ENCODE results near the gene KLHL15. TPM values are rescaled to one million over a fixed set of nuclear protein-coding genes. Genes with fewer than 3 reads are reported as not detected.

Gene KLHL15
- total RNA-seq, 5 donors from 2014 or later (not counting 1 experiment from before 2014, with no cell fraction given): 7.1 to 21.1 (median 8.0) TPM

DNA sequence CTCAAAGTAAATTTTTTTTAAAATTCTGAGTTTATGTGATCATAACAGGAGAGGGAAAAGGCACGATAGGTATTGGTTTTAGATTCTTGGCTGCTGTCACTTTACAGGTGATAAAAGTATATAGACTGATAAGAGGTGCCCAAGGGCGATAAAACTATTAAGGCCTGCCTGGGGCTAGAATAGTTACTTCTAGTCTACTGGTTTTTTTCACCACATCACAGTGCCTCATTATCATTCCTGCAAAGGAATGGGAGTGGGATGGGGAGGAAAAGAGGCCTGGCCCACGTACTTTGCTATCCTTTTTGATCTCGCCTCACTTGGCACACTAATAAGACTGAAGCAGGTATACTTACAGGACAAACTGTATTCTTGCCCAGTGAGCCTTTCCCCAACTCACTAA lies 72.6 kb downstream of the KLHL15 start:
- ChIA-PET POLR2A (interaction anchor here in 1 of 2 donors (0.5 kb wide), 1 partner anchor 30 kb away, joined by 5 read pairs; no protein-coding TSS in a partner anchor), CTCF (interaction anchor here (0.5 to 1.0 kb wide), 2 partner anchors 25 to 100 kb away, joined by 4 to 7 read pairs; no protein-coding TSS in a partner anchor)

DNA sequence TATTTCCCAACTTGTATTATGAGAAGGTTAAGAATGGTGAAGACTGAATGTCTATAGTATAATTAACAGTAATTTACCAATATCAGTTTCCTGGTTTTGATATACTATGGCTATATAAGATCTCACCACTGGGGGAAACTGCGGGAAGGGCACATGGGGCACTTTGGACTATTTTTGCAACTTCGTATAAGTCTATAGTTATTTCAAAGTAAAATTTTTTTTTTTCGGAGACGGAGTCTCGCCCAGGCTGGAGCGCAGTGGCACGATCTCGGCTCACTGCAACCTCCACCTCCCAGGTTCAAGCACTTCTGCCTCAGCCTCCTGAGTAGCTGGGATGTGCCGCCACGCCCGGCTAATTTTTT lies 73.1 kb downstream of the KLHL15 start:
- Histone ChIP-seq H3K27me3 (replicated peaks in 1 of 2; ENCODE audit: control insufficient read depth in 2 of 2, extremely low read depth in 1 of 2, insufficient read depth in 2 of 2, low read length in 1 of 2) (no peaks in the 10 kb centered on the region), H3K9me3 (no peaks in the 10 kb centered on the region), H3K4me3 (ENCODE audit: control insufficient read depth in 1 of 2, extremely low read depth in 1 of 2, low read length in 1 of 2) (peak overlapping the region in 1 of 2 donors; percentile 44), H3K4me1 (ENCODE audit: control insufficient read depth in 1 of 2, extremely low read depth in 1 of 2, insufficient read depth in 2 of 2, low read length in 2 of 2) (peaks cover 7 to 9% of the 10 kb centered on the region in 2 experiments), H3K27ac (ENCODE audit: low read length) (peak overlapping the region; percentile 82), H3K36me3 (ENCODE audit: control insufficient read depth in 2 of 2, extremely low read depth in 1 of 2, insufficient read depth in 1 of 2, low read length in 1 of 2) (no peaks in the 10 kb centered on the region)
- CTCF ChIA-PET: interaction anchor here in 1 of 2 donors (0.6 kb wide), 1 partner anchor 339 kb away, joined by 3 read pairs; no protein-coding TSS in a partner anchor
- no peaks in the 10 kb centered on the region for H3K9me3 Mint-ChIP-seq
- ATAC-seq (replicated peaks in 1 of 4): peak in 1 of 4 experiments; percentile 41
- WGBS (ENCODE audit: insufficient coverage): no CpG with 5 or more reads among the region's 11 CpGs
- peak overlapping the region; percentile 67 to 87 (median 77) for H3K4me3 Mint-ChIP-seq
- POLR2A ChIA-PET: interaction anchor here in 1 of 2 donors (0.6 kb wide), 1 partner anchor 76 kb away, joined by 3 read pairs; no protein-coding TSS in a partner anchor
- peak overlapping the region; percentile 85 to 96 for H3K27ac Mint-ChIP-seq
- H3K27me3 Mint-ChIP-seq: no peaks in the 10 kb centered on the region
- H3K4me1 Mint-ChIP-seq: peaks cover 31 to 44% (median 39%) of the 10 kb centered on the region in 3 donors
- DNase-seq: peak in 4 of 35 experiments; percentile 1 to 34 (median 4)
- H3K36me3 Mint-ChIP-seq: no peaks in the 10 kb centered on the region

More for the DNA sequence above, 72.6 kb downstream of the KLHL15 start:
- H3K9me3 Mint-ChIP-seq: no peaks in the 10 kb centered on the region
- Histone ChIP-seq H3K27me3 (replicated peaks in 1 of 2; ENCODE audit: control insufficient read depth in 2 of 2, extremely low read depth in 1 of 2, insufficient read depth in 2 of 2, low read length in 1 of 2) (no peaks in the 10 kb centered on the region), H3K4me3 (ENCODE audit: control insufficient read depth in 1 of 2, extremely low read depth in 1 of 2, low read length in 1 of 2) (no peak overlapping the region), H3K9me3 (no peaks in the 10 kb centered on the region), H3K27ac (ENCODE audit: low read length) (peak overlapping the region; percentile 82), H3K4me1 (ENCODE audit: control insufficient read depth in 1 of 2, extremely low read depth in 1 of 2, insufficient read depth in 2 of 2, low read length in 2 of 2) (peaks cover 7 to 9% of the 10 kb centered on the region in 2 experiments), H3K36me3 (ENCODE audit: control insufficient read depth in 2 of 2, extremely low read depth in 1 of 2, insufficient read depth in 1 of 2, low read length in 1 of 2) (no peaks in the 10 kb centered on the region)
- H3K27ac Mint-ChIP-seq: peak overlapping the region; percentile 85 to 96
- no CpG with 5 or more reads among the region's 4 CpGs for WGBS (ENCODE audit: insufficient coverage)
- DNase-seq (no peak), ATAC-seq (replicated peaks in 1 of 4) (no peak)
- no peaks in the 10 kb centered on the region for H3K27me3 Mint-ChIP-seq
- H3K4me3 Mint-ChIP-seq: no peak overlapping the region
- no peaks in the 10 kb centered on the region for H3K36me3 Mint-ChIP-seq
- peaks cover 33 to 47% (median 41%) of the 10 kb centered on the region in 3 donors for H3K4me1 Mint-ChIP-seq

DNA sequence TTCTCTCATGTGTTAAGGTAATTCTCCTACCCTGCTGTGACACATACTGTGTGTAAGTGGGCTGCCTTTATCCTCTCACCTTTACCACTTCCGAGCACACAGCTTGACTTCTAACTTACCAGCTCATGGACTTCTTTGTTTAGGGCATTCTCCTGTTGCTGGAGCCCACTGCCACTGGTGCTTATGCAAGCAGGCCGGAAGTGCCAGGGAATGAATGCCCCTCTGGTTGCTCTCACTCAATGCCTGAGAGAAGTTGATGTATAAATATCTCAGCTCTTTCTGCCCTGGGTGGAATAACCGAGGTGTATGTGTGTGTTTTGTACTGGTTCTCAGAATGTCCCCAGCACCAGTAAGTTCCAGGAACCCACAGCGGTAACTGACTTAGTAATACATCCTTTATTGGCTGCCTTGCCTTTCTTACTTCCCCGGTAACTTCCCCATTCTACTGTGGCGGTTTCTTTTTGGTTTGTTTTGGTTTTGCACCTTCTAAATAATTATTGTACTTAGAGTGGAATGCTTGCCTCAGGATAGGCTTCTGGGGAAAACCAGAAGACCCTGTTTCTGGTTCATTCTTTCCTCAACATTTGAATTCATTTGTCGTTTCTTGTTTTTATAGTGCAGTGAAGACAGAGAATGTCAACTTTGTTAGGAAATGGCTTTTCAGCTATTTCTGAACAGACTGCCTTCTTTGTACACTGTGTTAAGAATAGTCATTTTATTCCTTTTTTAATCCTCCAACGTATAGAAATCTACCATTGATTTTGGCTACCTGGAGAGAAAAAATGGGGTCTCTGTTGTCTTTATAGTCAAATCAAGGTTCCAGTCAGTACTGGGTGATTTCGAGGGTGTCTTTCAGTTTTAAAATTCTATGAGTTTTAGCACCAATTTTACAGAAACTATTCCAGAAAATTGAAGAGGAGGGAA lies 73.7 kb downstream of the KLHL15 start:
- POLR2A ChIA-PET: interaction anchor here in 1 of 2 donors (0.6 kb wide), 1 partner anchor 77 kb away, joined by 3 read pairs; no protein-coding TSS in a partner anchor

DNA sequence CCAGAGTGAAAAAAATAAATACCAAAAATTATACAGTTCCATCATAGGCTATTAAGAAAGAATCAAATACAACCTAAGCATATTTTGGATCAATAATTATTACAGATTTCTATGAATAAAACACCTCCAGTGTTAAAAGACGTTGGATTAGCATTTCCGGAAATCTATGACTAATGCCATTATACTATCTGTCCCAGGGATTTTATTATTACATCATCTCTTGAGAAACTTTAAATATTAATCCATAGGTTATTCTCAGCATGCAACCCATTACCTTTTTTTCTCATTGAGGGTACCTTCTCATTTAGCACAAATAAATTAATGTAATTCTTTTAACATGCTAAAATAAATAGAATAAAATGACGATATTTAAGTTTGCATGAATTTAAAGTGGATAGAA lies 74.6 kb downstream of the KLHL15 start:
- Mint-ChIP-seq H3K4me3 (peak overlapping the region; percentile 67 to 87 (median 77)), H3K4me1 (peaks cover 29 to 44% (median 34%) of the 10 kb centered on the region in 3 donors), H3K27ac (peak overlapping the region; percentile 43 to 85), H3K36me3 (peaks cover 3% of the 10 kb centered on the region), H3K9me3 (no peaks in the 10 kb centered on the region), H3K27me3 (no peaks in the 10 kb centered on the region)
- Histone ChIP-seq H3K36me3 (ENCODE audit: control insufficient read depth in 2 of 2, extremely low read depth in 1 of 2, insufficient read depth in 1 of 2, low read length in 1 of 2) (no peaks in the 10 kb centered on the region), H3K4me1 (ENCODE audit: control insufficient read depth in 1 of 2, extremely low read depth in 1 of 2, insufficient read depth in 2 of 2, low read length in 2 of 2) (peaks cover 7 to 9% of the 10 kb centered on the region in 2 experiments), H3K27me3 (replicated peaks in 1 of 2; ENCODE audit: control insufficient read depth in 2 of 2, extremely low read depth in 1 of 2, insufficient read depth in 2 of 2, low read length in 1 of 2) (no peaks in the 10 kb centered on the region), H3K27ac (ENCODE audit: low read length) (peak overlapping the region; percentile 82), H3K9me3 (no peaks in the 10 kb centered on the region), H3K4me3 (ENCODE audit: control insufficient read depth in 1 of 2, extremely low read depth in 1 of 2, low read length in 1 of 2) (peak overlapping the region; percentile 29 to 44)
- no peak for DNase-seq
- no peak for ATAC-seq (replicated peaks in 1 of 4)
- no CpG with 5 or more reads among the region's 3 CpGs for WGBS (ENCODE audit: insufficient coverage)
- POLR2A ChIA-PET: no interaction called here
- CTCF ChIA-PET: interaction anchor here in 1 of 2 donors (1.2 kb wide), 1 partner anchor 102 kb away, joined by 9 read pairs; no protein-coding TSS in a partner anchor

More for the DNA sequence above, 73.7 kb downstream of the KLHL15 start:
- Mint-ChIP-seq H3K4me1 (peaks cover 29 to 44% (median 35%) of the 10 kb centered on the region in 3 donors), H3K27me3 (no peaks in the 10 kb centered on the region), H3K27ac (peak overlapping the region; percentile 85 to 96), H3K4me3 (peak overlapping the region; percentile 67 to 87 (median 77)), H3K9me3 (no peaks in the 10 kb centered on the region), H3K36me3 (peaks cover 2% of the 10 kb centered on the region)
- DNase-seq: peak in 34 of 35 experiments; percentile 2 to 58 (median 19)
- CTCF ChIA-PET: interaction anchor here (0.5 to 1.2 kb wide), 3 partner anchors 101 to 340 kb away, joined by 3 to 9 read pairs (median 5); no protein-coding TSS in a partner anchor
- peak overlapping the region; percentile 82 for H3K27ac ChIP-seq (ENCODE audit: low read length)
- H3K9me3 ChIP-seq: no peaks in the 10 kb centered on the region
- H3K27me3 ChIP-seq (replicated peaks in 1 of 2; ENCODE audit: control insufficient read depth in 2 of 2, extremely low read depth in 1 of 2, insufficient read depth in 2 of 2, low read length in 1 of 2): no peaks in the 10 kb centered on the region
- no CpG with 5 or more reads among the region's 9 CpGs for WGBS (ENCODE audit: insufficient coverage)
- peak; percentile 89 to 94 (median 92) for ATAC-seq (replicated peaks in 1 of 4)
- peaks cover 7 to 9% of the 10 kb centered on the region in 2 experiments for H3K4me1 ChIP-seq (ENCODE audit: control insufficient read depth in 1 of 2, extremely low read depth in 1 of 2, insufficient read depth in 2 of 2, low read length in 2 of 2)
- no peaks in the 10 kb centered on the region for H3K36me3 ChIP-seq (ENCODE audit: control insufficient read depth in 2 of 2, extremely low read depth in 1 of 2, insufficient read depth in 1 of 2, low read length in 1 of 2)
- H3K4me3 ChIP-seq (ENCODE audit: control insufficient read depth in 1 of 2, extremely low read depth in 1 of 2, low read length in 1 of 2): peak overlapping the region; percentile 29 to 44

DNA sequence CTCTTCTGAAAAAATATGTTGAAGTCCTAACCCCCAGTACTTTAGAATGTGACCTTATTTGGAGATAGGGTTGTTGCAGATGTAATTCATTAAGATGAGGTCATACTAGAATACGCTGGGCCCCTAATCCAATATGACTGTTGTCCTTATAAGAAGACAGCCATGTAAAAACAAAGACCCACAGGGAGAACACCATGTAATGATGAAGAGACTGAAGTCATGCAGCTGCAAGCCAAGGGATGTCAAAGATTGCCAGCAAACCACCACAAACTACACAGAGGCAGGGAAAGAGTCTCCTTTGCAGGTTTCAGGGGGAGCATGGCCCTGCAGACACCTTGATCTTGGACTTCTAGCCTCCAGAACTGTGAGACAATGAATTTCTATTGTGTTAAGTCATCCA lies 81.8 kb downstream of the KLHL15 start:
- no peaks in the 10 kb centered on the region for H3K9me3 ChIP-seq
- ATAC-seq (replicated peaks in 1 of 4): no peak
- H3K27ac ChIP-seq (ENCODE audit: low read length): no peak overlapping the region
- Mint-ChIP-seq H3K27ac (no peak overlapping the region), H3K36me3 (peaks cover 13% of the 10 kb centered on the region), H3K9me3 (no peaks in the 10 kb centered on the region), H3K4me1 (peaks cover 2 to 7% (median 5%) of the 10 kb centered on the region in 3 donors), H3K4me3 (no peak overlapping the region), H3K27me3 (peaks cover 0 to 3% of the 10 kb centered on the region in 2 donors)
- DNase-seq: no peak
- 100% methylated on average over 1 of the region's 1 CpG for WGBS (ENCODE audit: insufficient coverage)
- H3K27me3 ChIP-seq (replicated peaks in 1 of 2; ENCODE audit: control insufficient read depth in 2 of 2, extremely low read depth in 1 of 2, insufficient read depth in 2 of 2, low read length in 1 of 2): no peaks in the 10 kb centered on the region
- H3K4me3 ChIP-seq (ENCODE audit: control insufficient read depth in 1 of 2, extremely low read depth in 1 of 2, low read length in 1 of 2): no peak overlapping the region
- POLR2A ChIA-PET: no interaction called here
- H3K36me3 ChIP-seq (ENCODE audit: control insufficient read depth in 2 of 2, extremely low read depth in 1 of 2, insufficient read depth in 1 of 2, low read length in 1 of 2): peaks cover 0 to 8% of the 10 kb centered on the region in 2 donors
- H3K4me1 ChIP-seq (ENCODE audit: control insufficient read depth in 1 of 2, extremely low read depth in 1 of 2, insufficient read depth in 2 of 2, low read length in 2 of 2): no peaks in the 10 kb centered on the region
- CTCF ChIA-PET: no interaction called here

DNA sequence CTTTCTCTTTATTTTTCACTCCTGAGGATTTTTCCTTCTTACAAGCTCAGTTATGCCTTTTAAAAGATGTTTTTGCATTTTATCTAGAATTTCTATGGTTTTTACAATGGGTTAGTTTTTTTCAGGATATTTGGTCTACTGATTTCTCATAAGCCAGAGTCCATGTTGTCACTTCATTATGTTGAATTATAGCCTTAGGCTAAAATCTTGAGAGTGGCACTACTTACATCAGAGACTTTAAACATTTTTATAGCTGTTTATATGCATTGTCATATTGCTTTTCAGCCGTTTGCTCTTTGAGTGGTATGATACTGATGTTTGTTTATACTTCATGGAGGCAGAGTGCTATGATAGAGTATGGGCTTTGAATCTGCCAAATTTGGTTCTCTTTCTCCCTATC lies 82.8 kb downstream of the KLHL15 start:
- Histone ChIP-seq H3K4me3 (ENCODE audit: control insufficient read depth in 1 of 2, extremely low read depth in 1 of 2, low read length in 1 of 2) (no peak overlapping the region), H3K27me3 (replicated peaks in 1 of 2; ENCODE audit: control insufficient read depth in 2 of 2, extremely low read depth in 1 of 2, insufficient read depth in 2 of 2, low read length in 1 of 2) (no peaks in the 10 kb centered on the region), H3K4me1 (ENCODE audit: control insufficient read depth in 1 of 2, extremely low read depth in 1 of 2, insufficient read depth in 2 of 2, low read length in 2 of 2) (no peaks in the 10 kb centered on the region), H3K27ac (ENCODE audit: low read length) (no peak overlapping the region), H3K36me3 (ENCODE audit: control insufficient read depth in 2 of 2, extremely low read depth in 1 of 2, insufficient read depth in 1 of 2, low read length in 1 of 2) (peaks cover 0 to 8% of the 10 kb centered on the region in 2 donors), H3K9me3 (no peaks in the 10 kb centered on the region)
- no peak for ATAC-seq (replicated peaks in 1 of 4)
- H3K4me3 Mint-ChIP-seq: no peak overlapping the region
- H3K9me3 Mint-ChIP-seq: no peaks in the 10 kb centered on the region
- POLR2A ChIA-PET: no interaction called here
- peaks cover 0 to 3% of the 10 kb centered on the region in 2 donors for H3K27me3 Mint-ChIP-seq
- H3K27ac Mint-ChIP-seq: no peak overlapping the region
- H3K4me1 Mint-ChIP-seq: peaks cover 2 to 4% (median 4%) of the 10 kb centered on the region in 3 donors
- DNase-seq: no peak
- peaks cover 13% of the 10 kb centered on the region for H3K36me3 Mint-ChIP-seq
- WGBS (ENCODE audit: insufficient coverage): no CpG with 5 or more reads among the region's 1 CpG
- CTCF ChIA-PET: interaction anchor here in 1 of 2 donors (0.5 kb wide), 1 partner anchor 27 kb away, joined by 5 read pairs; no protein-coding TSS in a partner anchor
